Osteoblast (primary cell): ENCODE data around the gene PDZD7. TPM values are rescaled to one million over a fixed set of nuclear protein-coding genes. Genes with fewer than 3 reads are reported as not detected.

Experiments used
- DNase-seq: peaks from one replicate; pipeline ENCODE4 v3.0.0; 2011; ENCODE audit warnings: low spot score, mixed read lengths; ENCODE audit not compliant: insufficient read length; ENCODE audit errors: missing footprints
- H2AFZ ChIP-seq: 2 replicates; pipeline ENCODE4 v1.6.0; 2011; ENCODE audit warnings: mild to moderate bottlenecking, low read length
- H3K27ac ChIP-seq: 2 replicates; pipeline ENCODE4 v1.5.1; 2011; ENCODE audit warnings: mild to moderate bottlenecking, low read depth, low read length, moderate library complexity
- H3K27me3 ChIP-seq: 2 replicates; pipeline ENCODE4 v1.6.0; 2012; ENCODE audit warnings: mild to moderate bottlenecking, control low read depth, inconsistent platforms, low read length, moderate library complexity; ENCODE audit not compliant: insufficient read depth
- H3K36me3 ChIP-seq: 2 replicates; pipeline ENCODE4 v1.5.1; 2011; ENCODE audit warnings: mild to moderate bottlenecking, low read length, control low read depth, moderate library complexity; ENCODE audit not compliant: insufficient read depth
- H3K4me1 ChIP-seq: 2 replicates; pipeline ENCODE4 v1.5.1; 2011; ENCODE audit warnings: mild to moderate bottlenecking, low read length, control low read depth, moderate library complexity; ENCODE audit not compliant: insufficient read depth
- H3K4me2 ChIP-seq: 2 replicates; pipeline ENCODE4 v1.6.0; 2011; ENCODE audit warnings: mild to moderate bottlenecking, low read length; ENCODE audit not compliant: insufficient read depth
- H3K4me3 ChIP-seq: fragments of 200-600 bp; sonication (generic); 3 replicates; pipeline ENCODE4 v1.5.1; 2012; ENCODE audit warnings: mild to moderate bottlenecking, low read length, inconsistent platforms; ENCODE audit not compliant: insufficient read depth
- H3K79me2 ChIP-seq: 2 replicates; pipeline ENCODE4 v1.6.0; 2012; ENCODE audit warnings: mild to moderate bottlenecking, low read length, control low read depth, inconsistent platforms; ENCODE audit not compliant: insufficient read depth
- H3K9me3 ChIP-seq: 2 replicates; pipeline ENCODE4 v1.5.1; 2011; ENCODE audit warnings: low read depth, low read length, control low read depth
- H4K20me1 ChIP-seq: 2 replicates; pipeline ENCODE4 v1.6.0; 2012; ENCODE audit warnings: mild to moderate bottlenecking, low read length, control low read depth; ENCODE audit not compliant: insufficient read depth
- CTCF ChIP-seq: IDR thresholded peaks from 2 replicates; pipeline ENCODE4 v1.5.1; 2011; ENCODE audit warnings: mild to moderate bottlenecking, low read depth, low read length, moderate library complexity; ENCODE audit errors: extremely low read depth
- total RNA-seq: library from RNA; depleted of rRNA; stranded (reverse); fragments of >200 nt; gene quantifications from 2 replicates; pipeline ENCODE4 v1.2.3, GENCODE V29; 2012

Gene PDZD7
- total RNA-seq, 1 donor: 0.72 TPM

GRCh38 chr10:100970076-100970913, 60.6 kb downstream of the PDZD7 start:
- no peaks in the 10 kb centered on the region for H3K79me2 ChIP-seq
- peaks cover 3% of the 10 kb centered on the region for H3K27me3 ChIP-seq
- peaks cover 6% of the 10 kb centered on the region for H3K4me1 ChIP-seq
- H2AFZ ChIP-seq: no peak overlapping the region
- no peak overlapping the region for H3K27ac ChIP-seq
- H3K4me3 ChIP-seq: peak overlapping the region; percentile 69
- peaks cover 14% of the 10 kb centered on the region for H3K36me3 ChIP-seq
- no peaks in the 10 kb centered on the region for H3K9me3 ChIP-seq
- no peak for DNase-seq
- TF ChIP-seq CTCF: no peak
- H3K4me2 ChIP-seq: peak overlapping the region; percentile 93
- no peaks in the 10 kb centered on the region for H4K20me1 ChIP-seq

GRCh38 chr10:100969187-100970075, 61.5 kb downstream of the PDZD7 start, which contains the start of gene SEMA4G:
TSS of gene SEMA4G (plus strand) at chr10:100969504. CDS start at chr10:100972913, 3,409 bp downstream.
- Histone ChIP-seq H3K9me3 (no peaks in the 10 kb centered on the region), H3K4me2 (peak within 1 kb of the TSS; percentile 93), H3K36me3 (peaks cover 15% of the 10 kb centered on the region), H3K79me2 (no peaks in the 10 kb centered on the region), H4K20me1 (no peaks in the 10 kb centered on the region), H3K27ac (no peak within 1 kb of the TSS), H3K4me1 (peaks cover 6% of the 10 kb centered on the region), H3K27me3 (peaks cover 3% of the 10 kb centered on the region), H3K4me3 (peak within 1 kb of the TSS; percentile 69), H2AFZ (peak within 1 kb of the TSS; percentile 73)
- peak; percentile 70 for TF ChIP-seq CTCF
- DNase-seq: peak; percentile 94

GRCh38 chr10:100968863-100969186, 62.1 kb downstream of the PDZD7 start:
- no peak overlapping the region for H3K27ac ChIP-seq

More at GRCh38 chr10:100968863-100969186, 62.1 kb downstream of the PDZD7 start:
- Histone ChIP-seq H4K20me1 (no peaks in the 10 kb centered on the region), H3K4me1 (peaks cover 6% of the 10 kb centered on the region), H3K36me3 (peaks cover 15% of the 10 kb centered on the region), H3K27me3 (peaks cover 3% of the 10 kb centered on the region), H2AFZ (peak overlapping the region; percentile 73), H3K9me3 (no peaks in the 10 kb centered on the region), H3K79me2 (no peaks in the 10 kb centered on the region), H3K4me3 (peak overlapping the region; percentile 69), H3K4me2 (peak overlapping the region; percentile 93)
- no peak for DNase-seq
- no peak for TF ChIP-seq CTCF
